Activated T-helper 1 cell treated with Interleukin-2 at 50 U/mL for 16 hours (primary cell): ENCODE measurements around the gene BSPH1.
"Not testable (repeated sequence)": the region's sequence is repeated elsewhere in the genome, so short reads cannot be mapped to it uniquely, and the experiment has no call there.

Experiments used
- DNase-seq: peaks from one replicate; pipeline ENCODE4 v3.0.0-alpha.2; 2020; ENCODE audit warnings: low read depth

Gene BSPH1

GRCh38 chr19:47992070-47992469, at the start of gene BSPH1:
BSPH1 (minus strand) TSS chr19:47992170; CDS start chr19:47992081, 89 bp downstream.
- no peak for DNase-seq

GRCh38 chr19:48036765-48037164, 44.8 kb upstream of the BSPH1 start:
- no peak for DNase-seq

GRCh38 chr19:48033604-48034003, 41.6 kb upstream of the BSPH1 start:
- no peak for DNase-seq

- DNase-seq: no peak
Measured at GRCh38 chr19:48030073-48030472, 38.1 kb upstream of the BSPH1 start.

- DNase-seq: no peak
Measured at GRCh38 chr19:48029431-48029830, 37.5 kb upstream of the BSPH1 start.

- DNase-seq: no peak
Measured at GRCh38 chr19:48025480-48025879, 33.5 kb upstream of the BSPH1 start.

- no peak for DNase-seq
Measured at GRCh38 chr19:48023518-48023917, 31.5 kb upstream of the BSPH1 start.

- DNase-seq: no peak
Measured at GRCh38 chr19:48023011-48023410, 31.0 kb upstream of the BSPH1 start.

GRCh38 chr19:48020686-48021085, 28.7 kb upstream of the BSPH1 start:
- no peak for DNase-seq

- DNase-seq: no peak
Measured at GRCh38 chr19:48010932-48011758, 19.2 kb upstream of the BSPH1 start.

GRCh38 chr19:48006762-48007161, 14.8 kb upstream of the BSPH1 start:
- no peak for DNase-seq

- no peak for DNase-seq
Measured at GRCh38 chr19:48004236-48004635, 12.3 kb upstream of the BSPH1 start.

GRCh38 chr19:48000846-48001245, 8.9 kb upstream of the BSPH1 start:
- DNase-seq: no peak

- DNase-seq: no peak
Measured at GRCh38 chr19:47998800-47999199, 6.8 kb upstream of the BSPH1 start.

- DNase-seq: no peak
Measured at GRCh38 chr19:47996230-47996727, 4.3 kb upstream of the BSPH1 start.

GRCh38 chr19:47994209-47994802, 2.3 kb upstream of the BSPH1 start, which contains the start of gene ELSPBP1:
ELSPBP1 (plus strand) TSS chr19:47994632; CDS start chr19:48008668, 14,036 bp downstream.
- no peak for DNase-seq

GRCh38 chr19:47991191-47991808, 670 bp downstream of the BSPH1 start:
- DNase-seq: no peak

GRCh38 chr19:47973529-47973928, 18.4 kb downstream of the BSPH1 start:
- no peak for DNase-seq

GRCh38 chr19:47955936-47956335, 36.0 kb downstream of the BSPH1 start:
- DNase-seq: not testable (repeated sequence)

- DNase-seq: not testable (repeated sequence)
Measured at GRCh38 chr19:47952132-47952531, 39.8 kb downstream of the BSPH1 start.

- DNase-seq: not testable (repeated sequence)
Measured at GRCh38 chr19:47949852-47950521, 42.0 kb downstream of the BSPH1 start.

- DNase-seq: not testable (repeated sequence)
Measured at GRCh38 chr19:47928581-47928980, 63.4 kb downstream of the BSPH1 start.
